IPS-18a (cell line): ENCODE data around the gene FAM124B.
"Not testable (repeated sequence)": the region's sequence is repeated elsewhere in the genome, so short reads cannot be mapped to it uniquely, and the experiment has no call there.

Experiments
- H3K27ac ChIP-seq: one replicate; pipeline ENCODE4 v1.5.1; 2013; ENCODE audit warnings: low read length
- H3K27me3 ChIP-seq: one replicate; pipeline ENCODE4 v1.6.1; 2013; ENCODE audit warnings: mild to moderate bottlenecking, low read length; ENCODE audit not compliant: control insufficient read depth, insufficient read depth
- H3K36me3 ChIP-seq: one replicate; pipeline ENCODE4 v1.6.1; 2013; ENCODE audit warnings: low read depth, low read length; ENCODE audit not compliant: control insufficient read depth
- H3K4me1 ChIP-seq: one replicate; pipeline ENCODE4 v1.6.1; 2013; ENCODE audit warnings: low read depth, low read length; ENCODE audit not compliant: control insufficient read depth
- H3K4me3 ChIP-seq: one replicate; pipeline ENCODE4 v1.5.1; 2013; ENCODE audit warnings: low read length
- H3K9ac ChIP-seq: one replicate; pipeline ENCODE4 v1.6.1; 2013; ENCODE audit warnings: mild to moderate bottlenecking, low read length, moderate library complexity
- H3K9me3 ChIP-seq: one replicate; pipeline ENCODE4 v1.6.1; 2013; ENCODE audit warnings: low read depth, low read length; ENCODE audit not compliant: control insufficient read depth

The FAM124B gene

GRCh38 chr2:224397100-224397499 is 4.8 kb downstream of the FAM124B start:
- H3K9me3 ChIP-seq, H3K27me3 ChIP-seq, H3K9ac ChIP-seq: not testable (repeated sequence)

GRCh38 chr2:224395620-224396390 is 6.1 kb downstream of the FAM124B start:
- Histone ChIP-seq H3K36me3 (no peaks in the 10 kb centered on the region), H3K27me3 (no peaks in the 10 kb centered on the region), H3K9me3 (no peaks in the 10 kb centered on the region), H3K9ac (no peak overlapping the region), H3K27ac (no peak overlapping the region), H3K4me1 (peaks cover 9% of the 10 kb centered on the region), H3K4me3 (no peak overlapping the region)

More at GRCh38 chr2:224397100-224397499, 4.8 kb downstream of the FAM124B start:
- not testable (repeated sequence) for H3K27ac ChIP-seq, H3K4me1 ChIP-seq, H3K36me3 ChIP-seq, H3K4me3 ChIP-seq

GRCh38 chr2:224393157-224393872 is 8.6 kb downstream of the FAM124B start:
- no peaks in the 10 kb centered on the region for H3K4me1 ChIP-seq
- H3K4me3 ChIP-seq, result no peak overlapping the region
- H3K9ac ChIP-seq, result no peak overlapping the region
- no peaks in the 10 kb centered on the region for H3K9me3 ChIP-seq
- H3K27me3 ChIP-seq, result no peaks in the 10 kb centered on the region
- no peak overlapping the region for H3K27ac ChIP-seq
- H3K36me3 ChIP-seq, result no peaks in the 10 kb centered on the region

- Histone ChIP-seq H3K36me3 (no peaks in the 10 kb centered on the region), H3K27ac (no peak overlapping the region), H3K9me3 (no peaks in the 10 kb centered on the region), H3K27me3 (no peaks in the 10 kb centered on the region), H3K4me3 (no peak overlapping the region), H3K9ac (no peak overlapping the region), H3K4me1 (peaks cover 2% of the 10 kb centered on the region)
These were observed 9.4 kb downstream of the FAM124B start for GRCh38 chr2:224392545-224392944.

- H3K4me1 ChIP-seq, result peaks cover 5% of the 10 kb centered on the region
- H3K36me3 ChIP-seq, result no peaks in the 10 kb centered on the region
- H3K9ac ChIP-seq, result no peak overlapping the region
- no peak overlapping the region for H3K4me3 ChIP-seq
- no peak overlapping the region for H3K27ac ChIP-seq
- no peaks in the 10 kb centered on the region for H3K9me3 ChIP-seq
- H3K27me3 ChIP-seq, result no peaks in the 10 kb centered on the region
These were observed 12.6 kb downstream of the FAM124B start for GRCh38 chr2:224389317-224389716.

- Histone ChIP-seq H3K27ac (no peak overlapping the region), H3K9ac (no peak overlapping the region), H3K4me1 (peaks cover 5% of the 10 kb centered on the region)
These were observed 15.0 kb downstream of the FAM124B start for GRCh38 chr2:224386876-224387275.

GRCh38 chr2:224382973-224383555 is 18.8 kb downstream of the FAM124B start:
- H3K9ac ChIP-seq, result no peak overlapping the region
- no peaks in the 10 kb centered on the region for H3K27me3 ChIP-seq
- no peaks in the 10 kb centered on the region for H3K9me3 ChIP-seq
- no peak overlapping the region for H3K4me3 ChIP-seq
- H3K36me3 ChIP-seq, result no peaks in the 10 kb centered on the region
- H3K27ac ChIP-seq, result no peak overlapping the region
- peaks cover 5% of the 10 kb centered on the region for H3K4me1 ChIP-seq

More at GRCh38 chr2:224386876-224387275, 15.0 kb downstream of the FAM124B start:
- Histone ChIP-seq H3K27me3 (no peaks in the 10 kb centered on the region), H3K4me3 (no peak overlapping the region), H3K36me3 (no peaks in the 10 kb centered on the region), H3K9me3 (no peaks in the 10 kb centered on the region)

GRCh38 chr2:224382280-224382647 is 19.6 kb downstream of the FAM124B start:
- H3K9ac ChIP-seq, H3K4me3 ChIP-seq, H3K27me3 ChIP-seq, H3K4me1 ChIP-seq, H3K9me3 ChIP-seq, H3K27ac ChIP-seq, H3K36me3 ChIP-seq: not testable (repeated sequence)

- Histone ChIP-seq H3K9me3 (no peaks in the 10 kb centered on the region), H3K27ac (no peak overlapping the region), H3K27me3 (no peaks in the 10 kb centered on the region), H3K36me3 (no peaks in the 10 kb centered on the region), H3K9ac (no peak overlapping the region), H3K4me1 (no peaks in the 10 kb centered on the region), H3K4me3 (no peak overlapping the region)
These were observed 20.2 kb downstream of the FAM124B start for GRCh38 chr2:224381521-224382279.

GRCh38 chr2:224379986-224380385 is 21.9 kb downstream of the FAM124B start:
- H3K4me1 ChIP-seq, result no peaks in the 10 kb centered on the region
- no peaks in the 10 kb centered on the region for H3K27me3 ChIP-seq
- H3K4me3 ChIP-seq, result no peak overlapping the region
- no peaks in the 10 kb centered on the region for H3K9me3 ChIP-seq
- H3K36me3 ChIP-seq, result no peaks in the 10 kb centered on the region
- no peak overlapping the region for H3K27ac ChIP-seq
- no peak overlapping the region for H3K9ac ChIP-seq

- Histone ChIP-seq H3K9ac (no peak overlapping the region), H3K4me1 (no peaks in the 10 kb centered on the region), H3K9me3 (no peaks in the 10 kb centered on the region), H3K27me3 (no peaks in the 10 kb centered on the region), H3K36me3 (no peaks in the 10 kb centered on the region), H3K27ac (no peak overlapping the region), H3K4me3 (no peak overlapping the region)
These were observed 22.7 kb downstream of the FAM124B start for GRCh38 chr2:224379172-224379571.
